GM12878 (cell line): ENCODE measurements around the gene GRHL1. TPM values are rescaled to one million over a fixed set of nuclear protein-coding genes. Genes with fewer than 3 reads are reported as not detected.

Experiments used
- ATAC-seq: fragments of 200-7000 bp; cut with Tn5 transposase; 3 replicates; pipeline ENCODE4 v1.9.1; 2020; ENCODE audit warnings: mild to moderate bottlenecking, moderate library complexity
- BruUV-seq: library from RNA; stranded (reverse); fragments of 400-500 nt; replicated peaks from 2 replicates; lab custom pipeline; 2021; lab: Mats Ljungman, UMichigan
- CTCF ChIA-PET: fragments of 300-600 bp; sonication (Branson Sonifier 250); formaldehyde crosslinking; extraction: SDS; loops from one replicate; lab custom pipeline; 2021; ENCODE audit warnings: inconsistent platforms; lab: Yijun Ruan, JAX
- POLR2A ChIA-PET: fragments of 350-600 bp; formaldehyde crosslinking; extraction: SDS; loops from one replicate; lab custom pipeline; 2021; ENCODE audit warnings: inconsistent platforms; lab: Charles Lee
- RAD21 ChIA-PET: fragments of 300-600 bp; sonication (Branson Sonifier 250); formaldehyde crosslinking; loops from one replicate; lab custom pipeline; 2023; ENCODE audit warnings: antibody characterized with exemption; ENCODE audit not compliant: unreplicated experiment; lab: Charles Lee
- SMC1A ChIA-PET: fragments of 300-600 bp; sonication (Branson Sonifier 250); formaldehyde crosslinking; loops from one replicate; lab custom pipeline; 2023; ENCODE audit not compliant: unreplicated experiment, uncharacterized antibody; lab: Charles Lee
- DNase-seq: peaks from one replicate; pipeline ENCODE4 v3.0.0-alpha.2; 2011; ENCODE audit warnings: low read depth, low spot score
- FAIRE-seq: peaks from 3 replicates; lab custom pipeline; 2011; peaks lifted over from hg19 to GRCh38; lab: Jason Lieb, UNC
- H2AFZ ChIP-seq: 2 replicates; pipeline ENCODE4 v1.6.0; 2011; ENCODE audit warnings: low read depth, low read length, control low read depth; ENCODE audit not compliant: control insufficient read depth
- H3K27ac ChIP-seq: 2 replicates; pipeline ENCODE4 v1.5.1; 2011; ENCODE audit warnings: control low read depth; ENCODE audit not compliant: control insufficient read depth, insufficient read depth
- H3K27me3 ChIP-seq, 2 experiments: replicated peaks in 1 of 2; 2 replicates each; pipeline versions ENCODE4 v1.6.0 to v1.6.1; 2011; ENCODE audit warnings: low read length in 1 of 2; ENCODE audit not compliant: control insufficient read depth in 2 of 2, insufficient read depth in 2 of 2
- H3K36me3 ChIP-seq, 2 experiments: 2 replicates each; pipeline ENCODE4 v1.5.1; 2011; ENCODE audit warnings: low read length in 1 of 2; ENCODE audit not compliant: control insufficient read depth in 2 of 2, insufficient read depth in 2 of 2
- H3K4me1 ChIP-seq: 2 replicates; pipeline ENCODE4 v1.6.1; 2011; ENCODE audit warnings: mild to moderate bottlenecking, low read length, moderate library complexity, mixed read lengths; ENCODE audit not compliant: control insufficient read depth, insufficient read depth
- H3K4me2 ChIP-seq: 2 replicates; pipeline ENCODE4 v1.6.0; 2011; ENCODE audit warnings: control low read depth; ENCODE audit not compliant: control insufficient read depth, insufficient read depth
- H3K4me3 ChIP-seq: fragments of 200-600 bp; sonication (generic); 2 replicates; pipeline ENCODE4 v1.5.1; 2016
- H3K79me2 ChIP-seq: 2 replicates; pipeline ENCODE4 v1.6.0; 2011; ENCODE audit warnings: low read length; ENCODE audit not compliant: control insufficient read depth, insufficient read depth
- H3K9ac ChIP-seq: 2 replicates; pipeline ENCODE4 v1.8.0; 2011; ENCODE audit warnings: low read length, control low read depth, mixed read lengths; ENCODE audit not compliant: control insufficient read depth, insufficient read depth
- H3K9me3 ChIP-seq: replicated peaks from 3 replicates; pipeline ENCODE4 v1.5.1; 2011; ENCODE audit warnings: mild to moderate bottlenecking, low read length; ENCODE audit not compliant: control insufficient read depth, insufficient read depth
- H4K20me1 ChIP-seq: 2 replicates; pipeline ENCODE4 v1.6.0; 2011; ENCODE audit not compliant: control insufficient read depth, insufficient read depth
- ASH2L ChIP-seq: fragments of 300-600, 200-600 bp; sonication (generic); IDR thresholded peaks from 2 replicates; pipeline ENCODE4 v1.6.1; 2017; ENCODE audit warnings: low read depth, mild to moderate bottlenecking, borderline replicate concordance
- BCL11A ChIP-seq: IDR thresholded peaks from 2 replicates; pipeline ENCODE4 v1.6.1; 2011; ENCODE audit warnings: low read depth, low read length
- BRCA1 ChIP-seq: IDR thresholded peaks from 2 replicates; pipeline ENCODE4 v1.6.1; 2011; ENCODE audit warnings: low read depth, low read length, improper control_type of control experiment
- CEBPZ ChIP-seq: fragments of 150-350 bp; IDR thresholded peaks from 2 replicates; pipeline ENCODE4 v1.6.1; 2016; ENCODE audit warnings: low read depth, low read length
- CREM ChIP-seq: IDR thresholded peaks from 2 replicates; pipeline ENCODE4 v1.6.1; 2014; ENCODE audit warnings: antibody characterized with exemption, low read depth
- FOXK2 ChIP-seq: fragments of 450-650 bp; IDR thresholded peaks from 2 replicates; pipeline ENCODE4 v1.6.1; 2017; ENCODE audit warnings: mild to moderate bottlenecking, moderate library complexity
- NBN ChIP-seq: fragments of 450-650 bp; IDR thresholded peaks from 2 replicates; pipeline ENCODE4 v1.6.1; 2016
- NR2C1 ChIP-seq: fragments of 450-650 bp; IDR thresholded peaks from 2 replicates; pipeline ENCODE4 v1.6.1; 2017; ENCODE audit warnings: antibody characterized with exemption, mild to moderate bottlenecking, moderate library complexity
- NR2F1 ChIP-seq: fragments of 450-650 bp; conservative IDR thresholded peaks from 2 replicates; pipeline ENCODE4 v1.6.1; 2017; ENCODE audit warnings: mild to moderate bottlenecking
- PAX8 ChIP-seq: fragments of 450-650 bp; IDR thresholded peaks from 2 replicates; pipeline ENCODE4 v1.6.1; 2017; ENCODE audit warnings: mild to moderate bottlenecking, moderate library complexity
- POU2F2 ChIP-seq: IDR thresholded peaks from 3 replicates; pipeline ENCODE4 v1.6.1; 2011; ENCODE audit warnings: low read depth, mild to moderate bottlenecking, low read length, borderline replicate concordance
- RELB ChIP-seq: fragments of 450-650 bp; IDR thresholded peaks from 2 replicates; pipeline ENCODE4 v1.6.1; 2017; ENCODE audit warnings: low read depth, mild to moderate bottlenecking, moderate library complexity
- SMAD1 ChIP-seq: fragments of 450-650 bp; IDR thresholded peaks from 2 replicates; pipeline ENCODE4 v1.6.1; 2018; ENCODE audit warnings: mild to moderate bottlenecking, low read depth; ENCODE audit not compliant: partially characterized antibody
- SMARCA5 ChIP-seq: fragments of 450-650 bp; IDR thresholded peaks from 2 replicates; pipeline ENCODE4 v1.6.1; 2017; ENCODE audit warnings: mild to moderate bottlenecking
- TCF12 ChIP-seq: IDR thresholded peaks from 2 replicates; pipeline ENCODE4 v1.6.1; 2011; ENCODE audit warnings: low read depth, mild to moderate bottlenecking, low read length
- YBX1 ChIP-seq: fragments of 450-650 bp; IDR thresholded peaks from 2 replicates; pipeline ENCODE4 v1.6.1; 2016; ENCODE audit warnings: antibody characterized with exemption
- ZBTB11 ChIP-seq: fragments of 450-650 bp; formaldehyde crosslinking; IDR thresholded peaks from 2 replicates; pipeline ENCODE4 v1.5.0; 2022; ENCODE audit warnings: mild to moderate bottlenecking, missing genetic modification characterization
- ZZZ3 ChIP-seq: IDR thresholded peaks from 2 replicates; pipeline ENCODE4 v1.6.1; 2011; ENCODE audit warnings: low read depth; ENCODE audit not compliant: control insufficient read depth, insufficient read length
- WGBS: methylation state at CpG from one replicate; pipeline ENCODE4 v1.1.6; 2016; ENCODE audit warnings: low lambda C conversion rate; ENCODE audit not compliant: insufficient replicate concordance, insufficient coverage; ENCODE audit errors: missing lambda C conversion rate; 5-methylcytosine and 5-hydroxymethylcytosine counted together
- in situ Hi-C: fragments of 300-500 bp; cut with MboI; formaldehyde crosslinking; loops from 9 replicates; pipeline ENCODE4 v1.14.3; 2018; ENCODE audit warnings: mixed read lengths
- intact Hi-C: fragments of 100-400 bp; cut with micrococcal nuclease; formaldehyde crosslinking; loops from one replicate; pipeline ENCODE4 v1.14.2; 2022; ENCODE audit not compliant: unreplicated experiment
- polyA plus RNA-seq, 11 experiments: library from polyadenylated mRNA; depleted of rRNA in 4 of 11; unstranded in 6 of 11; stranded (reverse) in 5 of 11; fragments of >200 nt; fragmentation: Nextera tagmentation in 4 of 11; fragmentation: Illumina TruSeq in 1 of 11; extraction: Ambion mirVana in 4 of 11; extraction: Trizol in 1 of 11; gene quantifications; 1 replicate in 1 of 11; 2 replicates in 10 of 11; pipeline versions ENCODE4 v1.2.1 to v1.2.3, GENCODE V29; 2011 to 2016; ENCODE audit warnings: inconsistent platforms in 2 of 11, missing spikeins in 2 of 11, low read depth in 1 of 11
- total RNA-seq, 4 experiments: library from RNA; depleted of rRNA in 3 of 4; stranded (reverse); fragments of >200 nt in 3 of 4; fragmentation: Illumina TruSeq in 1 of 4; extraction: Trizol in 1 of 4; gene quantifications; 2 replicates each; pipeline versions ENCODE4 v1.2.1 to v1.2.3, GENCODE V29; 2013 to 2021

Gene GRHL1
- total and polyA plus RNA-seq, 10 of the 15 experiments (the other 5 are each of a cell fraction or from before 2014, with no cell fraction given), result 0.09 to 0.81 (median 0.28) TPM; not detected in 1

- no peak overlapping the region for H3K4me3 ChIP-seq
- no peaks in the 10 kb centered on the region; the same call in 2 of the 3 replicates for H3K9me3 ChIP-seq
- H3K27ac ChIP-seq, result no peak overlapping the region
- no peak overlapping the region for H3K9ac ChIP-seq
- FAIRE-seq (no peak), ATAC-seq (no peak), DNase-seq (no peak)
- RAD21 ChIA-PET, result no interaction called here
- H3K27me3 ChIP-seq, result no peaks in the 10 kb centered on the region
- H3K4me2 ChIP-seq, result no peak overlapping the region
- TF ChIP-seq BRCA1 (no peak), FOXK2 (no peak), RELB (no peak), PAX8 (no peak), CREM (no peak), SMAD1 (no peak), ZZZ3 (no peak), CEBPZ (no peak), TCF12 (no peak), ASH2L (no peak), SMARCA5 (no peak), NR2C1 (no peak), ZBTB11 (no peak), NR2F1 (no peak), NBN (no peak), BCL11A (no peak), YBX1 (no peak), POU2F2 (no peak)
- in situ Hi-C loops (no loop called here), intact Hi-C loops (no loop called here)
- 62% methylated on average over 6 of the region's 6 CpGs for WGBS
- no peaks in the 10 kb centered on the region for H4K20me1 ChIP-seq
- H3K79me2 ChIP-seq, result no peaks in the 10 kb centered on the region
- SMC1A ChIA-PET, result interaction anchor here (1.3 kb wide), 1 partner anchor 69 kb away, joined by 4 read pairs; no protein-coding TSS in a partner anchor
- no peak overlapping the region for H2AFZ ChIP-seq
- no peaks in the 10 kb centered on the region for H3K36me3 ChIP-seq
- POLR2A ChIA-PET, result no interaction called here
- H3K4me1 ChIP-seq, result no peaks in the 10 kb centered on the region
- BruUV-seq, result no TSS peak
- CTCF ChIA-PET, result no interaction called here
Measured at GRCh38 chr2:9979977-9980376, 28.5 kb downstream of the GRHL1 start.
